GDM1 (cell line): ENCODE data around the gene ANKRD40.

Experiments
- DNase-seq: peaks from one replicate; lab custom pipeline; 2025; lab: John Stamatoyannopoulos, UW

ANKRD40 gene

GRCh38 chr17:50668838-50669581, 38.7 kb downstream of the ANKRD40 start:
- no peak for DNase-seq

- DNase-seq, result no peak
Measured at GRCh38 chr17:50668025-50668837, 39.5 kb downstream of the ANKRD40 start.

- no peak for DNase-seq
Measured at GRCh38 chr17:50667259-50668024, 40.3 kb downstream of the ANKRD40 start.

- DNase-seq, result no peak
Measured at GRCh38 chr17:50666316-50666715, 41.4 kb downstream of the ANKRD40 start.

- no peak for DNase-seq
Measured at GRCh38 chr17:50665838-50666237, 41.9 kb downstream of the ANKRD40 start.

- no peak for DNase-seq
Measured at GRCh38 chr17:50664788-50665458, 42.8 kb downstream of the ANKRD40 start.

GRCh38 chr17:50663812-50664374, 43.8 kb downstream of the ANKRD40 start:
- no peak for DNase-seq

GRCh38 chr17:50662632-50663225, 45.0 kb downstream of the ANKRD40 start:
- no peak for DNase-seq

- DNase-seq, result peak; percentile 76
Measured at GRCh38 chr17:50661795-50662391, 45.8 kb downstream of the ANKRD40 start.

GRCh38 chr17:50661348-50661747, 46.4 kb downstream of the ANKRD40 start:
- no peak for DNase-seq

GRCh38 chr17:50660887-50661345, 46.8 kb downstream of the ANKRD40 start:
- DNase-seq, result no peak

- no peak for DNase-seq
Measured at GRCh38 chr17:50660042-50660886, 47.5 kb downstream of the ANKRD40 start.

- no peak for DNase-seq
Measured at GRCh38 chr17:50659179-50659578, 48.5 kb downstream of the ANKRD40 start.

GRCh38 chr17:50658616-50659015, 49.1 kb downstream of the ANKRD40 start:
- no peak for DNase-seq

- DNase-seq, result no peak
Measured at GRCh38 chr17:50657627-50658026, 50.1 kb downstream of the ANKRD40 start.

GRCh38 chr17:50657054-50657453, 50.7 kb downstream of the ANKRD40 start:
- no peak for DNase-seq

GRCh38 chr17:50656509-50656908, 51.2 kb downstream of the ANKRD40 start:
- DNase-seq, result no peak

GRCh38 chr17:50653738-50654137, 54.0 kb downstream of the ANKRD40 start:
- DNase-seq, result no peak

GRCh38 chr17:50651661-50652060, 56.1 kb downstream of the ANKRD40 start:
- no peak for DNase-seq
